HG03520 (cell line): ENCODE measurements around the gene TAAR5.
"Not testable (repeated sequence)": the region's sequence is repeated elsewhere in the genome, so short reads cannot be mapped to it uniquely, and the experiment has no call there.

ENCODE experiments used
- ATAC-seq: cut with Tn5 transposase; IDR thresholded peaks from one replicate; pipeline ENCODE4 v1.9.1; 2021; ENCODE audit warnings: mild to moderate bottlenecking, moderate library complexity; ENCODE audit not compliant: unreplicated experiment

TAAR5 gene

GRCh38 chr6:132571774-132572173 lies 17.8 kb downstream of the TAAR5 start:
- no peak for ATAC-seq

- no peak for ATAC-seq
These were observed 19.2 kb downstream of the TAAR5 start, which contains the start of gene TAAR6 for GRCh38 chr6:132570221-132570777. Gene TAAR6, plus strand, starts transcription at chr6:132570322. Its CDS starts 0 bp downstream, at chr6:132570322.

GRCh38 chr6:132569170-132569569 lies 20.4 kb downstream of the TAAR5 start:
- no peak for ATAC-seq

GRCh38 chr6:132568611-132569010 lies 20.9 kb downstream of the TAAR5 start:
- ATAC-seq: no peak

GRCh38 chr6:132567566-132567965 lies 22.0 kb downstream of the TAAR5 start:
- ATAC-seq: no peak

GRCh38 chr6:132566404-132566803 lies 23.1 kb downstream of the TAAR5 start:
- no peak for ATAC-seq

- ATAC-seq: not testable (repeated sequence)
These were observed 29.5 kb downstream of the TAAR5 start for GRCh38 chr6:132560087-132560486.

- ATAC-seq: no peak
These were observed 37.2 kb downstream of the TAAR5 start, which contains the start of gene TAAR8 for GRCh38 chr6:132552372-132552771. Gene TAAR8, plus strand, starts transcription at chr6:132552672. Its CDS starts 21 bp downstream, at chr6:132552693.

GRCh38 chr6:132551214-132551613 lies 38.3 kb downstream of the TAAR5 start:
- ATAC-seq: no peak

- no peak for ATAC-seq
These were observed 40.6 kb downstream of the TAAR5 start for GRCh38 chr6:132548746-132549463.

GRCh38 chr6:132544826-132545225 lies 44.7 kb downstream of the TAAR5 start:
- ATAC-seq: no peak
